AG04450 (cell line): Measurements from ENCODE around the gene KCNN3. TPM values are rescaled to one million over a fixed set of nuclear protein-coding genes. Genes with fewer than 3 reads are reported as not detected.
A peak's percentile ranks its signal among the peaks of the same experiment; 100 is the strongest.

ENCODE experiments used
- CTCF ChIA-PET: fragments of 300-600, 350-600 bp; formaldehyde crosslinking; extraction: SDS; loops from one replicate; lab custom pipeline; 2022; ENCODE audit warnings: antibody characterized with exemption, inconsistent platforms; lab: Charles Lee
- POLR2A ChIA-PET: fragments of 350-600 bp; formaldehyde crosslinking; extraction: SDS; loops from one replicate; lab custom pipeline; 2021; ENCODE audit warnings: antibody characterized with exemption, inconsistent platforms; lab: Yijun Ruan, JAX
- DNase-seq: peaks from one replicate; pipeline ENCODE4 v3.0.0-alpha.2; 2011; ENCODE audit warnings: low read depth, low spot score
- H3K27ac ChIP-seq: one replicate; pipeline ENCODE4 v1.5.1; 2012; ENCODE audit warnings: low read depth, low read length, control low read depth
- H3K27me3 ChIP-seq: one replicate; pipeline ENCODE4 v1.6.0; 2012; ENCODE audit warnings: low read length; ENCODE audit not compliant: control insufficient read depth, insufficient read depth
- H3K4me3 ChIP-seq: 2 replicates; pipeline ENCODE4 v1.5.1; 2011; ENCODE audit warnings: mild to moderate bottlenecking, low read depth, low read length, control low read depth
- H3K9me3 ChIP-seq: 2 replicates; pipeline ENCODE4 v1.5.1; 2012; ENCODE audit warnings: low read length; ENCODE audit not compliant: control insufficient read depth, insufficient read depth
- polyA plus RNA-seq: library from polyadenylated mRNA; depleted of rRNA; stranded (reverse); fragments of >200 nt; gene quantifications from 2 replicates; pipeline ENCODE4 v1.2.3, GENCODE V29; 2011
- TF ChIP-seq, protein P1 (sequence below): IDR thresholded peaks from 2 replicates; pipeline ENCODE4 v1.5.1; 2011; ENCODE audit warnings: low read depth, low read length, control low read depth, inconsistent platforms

KCNN3 gene
- polyA plus RNA-seq, 1 experiment, result 0.09 TPM

DNA sequence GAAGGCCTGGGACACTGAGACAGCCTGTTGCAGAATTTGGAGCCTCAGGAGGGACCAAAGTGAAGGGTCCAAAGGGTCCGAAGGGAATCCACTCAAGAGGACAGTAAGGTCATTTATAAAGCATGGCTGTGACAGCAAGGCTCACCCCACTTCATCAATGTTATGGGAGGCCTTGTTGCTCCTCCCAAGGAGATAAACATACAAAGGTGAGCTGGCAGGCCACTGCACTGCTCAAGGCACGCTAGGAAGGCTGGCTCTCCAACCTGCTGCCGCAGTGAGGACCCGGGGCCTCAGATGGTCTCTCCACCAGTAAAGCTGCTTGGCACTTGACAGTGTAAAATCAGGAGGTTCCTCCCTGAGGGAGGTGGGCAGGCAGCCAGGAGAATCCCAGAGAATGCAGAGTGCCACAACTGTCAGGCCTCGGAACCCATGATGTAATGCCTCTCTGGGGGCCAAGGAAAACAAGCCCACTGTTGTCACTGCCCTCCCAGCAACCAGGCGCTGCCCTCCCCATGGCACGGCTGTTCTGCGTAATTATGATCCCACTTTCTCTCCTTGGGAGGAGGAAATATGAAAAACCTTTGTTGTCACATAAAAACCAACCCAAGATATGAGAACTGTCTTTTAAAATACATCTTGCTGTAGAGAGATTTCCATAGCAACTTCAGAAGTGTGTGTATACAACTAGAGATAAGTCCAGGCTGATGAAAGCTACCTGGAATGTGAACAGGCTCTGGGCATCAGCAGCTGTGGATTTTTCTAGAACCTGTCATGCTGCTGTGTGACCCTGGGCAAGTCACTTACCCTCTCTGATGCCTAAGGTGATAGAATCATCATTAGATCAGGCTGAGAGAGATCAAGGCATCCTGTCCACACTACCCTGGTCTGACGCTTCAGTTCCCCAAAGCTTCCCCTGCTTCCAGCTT lies 102.5 kb downstream of the KCNN3 start:
- no peak for DNase-seq
- Histone ChIP-seq H3K9me3 (no peaks in the 10 kb centered on the region; the same call in 1 of the 2 replicates), H3K27ac (no peak overlapping the region), H3K4me3 (no peak overlapping the region), H3K27me3 (peaks cover 25% of the 10 kb centered on the region)
- TF ChIP-seq, protein P1, sequence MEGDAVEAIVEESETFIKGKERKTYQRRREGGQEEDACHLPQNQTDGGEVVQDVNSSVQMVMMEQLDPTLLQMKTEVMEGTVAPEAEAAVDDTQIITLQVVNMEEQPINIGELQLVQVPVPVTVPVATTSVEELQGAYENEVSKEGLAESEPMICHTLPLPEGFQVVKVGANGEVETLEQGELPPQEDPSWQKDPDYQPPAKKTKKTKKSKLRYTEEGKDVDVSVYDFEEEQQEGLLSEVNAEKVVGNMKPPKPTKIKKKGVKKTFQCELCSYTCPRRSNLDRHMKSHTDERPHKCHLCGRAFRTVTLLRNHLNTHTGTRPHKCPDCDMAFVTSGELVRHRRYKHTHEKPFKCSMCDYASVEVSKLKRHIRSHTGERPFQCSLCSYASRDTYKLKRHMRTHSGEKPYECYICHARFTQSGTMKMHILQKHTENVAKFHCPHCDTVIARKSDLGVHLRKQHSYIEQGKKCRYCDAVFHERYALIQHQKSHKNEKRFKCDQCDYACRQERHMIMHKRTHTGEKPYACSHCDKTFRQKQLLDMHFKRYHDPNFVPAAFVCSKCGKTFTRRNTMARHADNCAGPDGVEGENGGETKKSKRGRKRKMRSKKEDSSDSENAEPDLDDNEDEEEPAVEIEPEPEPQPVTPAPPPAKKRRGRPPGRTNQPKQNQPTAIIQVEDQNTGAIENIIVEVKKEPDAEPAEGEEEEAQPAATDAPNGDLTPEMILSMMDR, result no peak
- CTCF ChIA-PET, result interaction anchor here (1.2 kb wide), 1 partner anchor 111 kb away, joined by 3 read pairs; no protein-coding TSS in a partner anchor
- POLR2A ChIA-PET, result no interaction called here

- Histone ChIP-seq H3K27me3 (peaks cover 27% of the 10 kb centered on the region), H3K27ac (no peak overlapping the region), H3K9me3 (no peaks in the 10 kb centered on the region), H3K4me3 (no peak overlapping the region)
- ChIA-PET POLR2A (no interaction called here), CTCF (no interaction called here)
- no peak for DNase-seq
- TF ChIP-seq, protein P1, result peak; percentile 64
Measured at GRCh38 chr1:154765970-154766369, 104.1 kb downstream of the KCNN3 start.

- TF ChIP-seq, protein P1, result no peak
- no peak overlapping the region for H3K4me3 ChIP-seq
- no peak for DNase-seq
- POLR2A ChIA-PET, result no interaction called here
- H3K9me3 ChIP-seq, result peaks cover 4% of the 10 kb centered on the region; the same call in 1 of the 2 replicates
- CTCF ChIA-PET, result no interaction called here
- no peak overlapping the region for H3K27ac ChIP-seq
- H3K27me3 ChIP-seq, result peaks cover 31% of the 10 kb centered on the region
Measured at GRCh38 chr1:154764773-154765172, 105.3 kb downstream of the KCNN3 start.

DNA sequence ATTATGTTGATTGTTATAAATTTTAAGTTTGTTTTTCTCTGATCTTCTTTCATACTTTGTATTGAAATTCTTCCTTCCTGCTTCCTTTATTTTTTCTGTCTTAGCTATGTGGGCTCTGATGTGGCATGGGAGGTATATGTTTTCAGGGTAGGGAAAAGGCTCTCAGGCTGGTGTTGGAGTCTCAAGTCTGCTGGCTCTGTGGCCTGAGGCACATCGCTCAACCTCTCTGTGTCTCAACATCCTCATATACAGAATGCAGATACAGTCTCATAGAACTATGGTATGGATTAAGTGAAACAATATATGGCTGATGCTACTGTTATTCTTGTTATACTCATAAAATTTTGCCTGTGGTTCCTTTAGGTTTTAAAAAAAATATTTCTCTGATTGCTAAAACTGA lies 105.9 kb downstream of the KCNN3 start:
- no peak overlapping the region for H3K27ac ChIP-seq
- no peak overlapping the region for H3K4me3 ChIP-seq
- no peak for DNase-seq
- POLR2A ChIA-PET, result no interaction called here
- CTCF ChIA-PET, result no interaction called here
- H3K9me3 ChIP-seq, result peaks cover 4% of the 10 kb centered on the region; the same call in 1 of the 2 replicates
- peaks cover 37% of the 10 kb centered on the region for H3K27me3 ChIP-seq
- TF ChIP-seq, protein P1, result no peak

- TF ChIP-seq, protein P1, result peak; percentile 60
Measured at GRCh38 chr1:154760469-154760933, 109.6 kb downstream of the KCNN3 start.

More at GRCh38 chr1:154760469-154760933, 109.6 kb downstream of the KCNN3 start:
- no peak for DNase-seq
- H3K27ac ChIP-seq, result no peak overlapping the region
- ChIA-PET CTCF (interaction anchor here (0.6 to 2.3 kb wide), 5 partner anchors 23 to 200 kb away, joined by 3 to 14 read pairs (median 3); no protein-coding TSS in a partner anchor), POLR2A (no interaction called here)
- H3K27me3 ChIP-seq, result peaks cover 31% of the 10 kb centered on the region
- peaks cover 4% of the 10 kb centered on the region; the same call in 1 of the 2 replicates for H3K9me3 ChIP-seq
- H3K4me3 ChIP-seq, result peak overlapping the region; percentile 31; the same call in 1 of the 2 replicates
